Measurements from ENCODE around the gene CNPY2.
A peak's percentile ranks its signal among the peaks of the same experiment; 100 is the strongest.
"Not testable (repeated sequence)": the region's sequence is repeated elsewhere in the genome, so short reads cannot be mapped to it uniquely, and the experiment has no call there.

CNPY2 gene

GRCh38 chr12:56266693-56267442, 48.9 kb downstream of the CNPY2 start, which contains the start of gene COQ10A:
COQ10A (plus strand) TSS chr12:56266942; CDS start chr12:56267119, 177 bp downstream.
- Histone ChIP-seq H3K4me2 (ENCODE audit: low read length) (peak within 1 kb of the TSS; percentile 67), H2AFZ (ENCODE audit: low read depth, low read length) (peak within 1 kb of the TSS; percentile 78), H3K79me2 (ENCODE audit: low read length) (no peaks in the 10 kb centered on the region), H3K4me1 (ENCODE audit: low read length) (peaks cover 5% of the 10 kb centered on the region; the same call in 1 of the 2 replicates), H3K4me3 (ENCODE audit: low read length) (peak within 1 kb of the TSS; percentile 83), H3K9ac (ENCODE audit: low read length) (peak within 1 kb of the TSS; percentile 65), H3K9me3 (ENCODE audit: insufficient read depth, low read length) (no peaks in the 10 kb centered on the region), H3K36me3 (replicated peaks; ENCODE audit: low read depth, low read length) (peaks cover 14% of the 10 kb centered on the region), H3K27me3 (ENCODE audit: low read depth, low read length) (no peaks in the 10 kb centered on the region), H3K27ac (ENCODE audit: low read length) (peak within 1 kb of the TSS; percentile 50), H4K20me1 (ENCODE audit: insufficient read depth, low read length) (no peaks in the 10 kb centered on the region; the same call in 1 of the 2 replicates)
- TF ChIP-seq EZH2phosphoT487 (IDR thresholded peaks at IDR 0.05; ENCODE audit: low read depth), result no peak
- TF ChIP-seq CTCF (IDR thresholded peaks at IDR 0.05; ENCODE audit: low read depth, low read length), result peak; percentile 54

GRCh38 chr12:56266068-56266692, 49.6 kb downstream of the CNPY2 start:
- not testable (repeated sequence) for H4K20me1 ChIP-seq (ENCODE audit: insufficient read depth, low read length); H3K27ac ChIP-seq (ENCODE audit: low read length); H3K79me2 ChIP-seq (ENCODE audit: low read length); H3K27me3 ChIP-seq (ENCODE audit: low read depth, low read length); H3K4me1 ChIP-seq (ENCODE audit: low read length); H3K9me3 ChIP-seq (ENCODE audit: insufficient read depth, low read length)
- Histone ChIP-seq H3K9ac (ENCODE audit: low read length) (peak overlapping the region; percentile 65), H3K36me3 (replicated peaks; ENCODE audit: low read depth, low read length) (peaks cover 13% of the 10 kb centered on the region), H2AFZ (ENCODE audit: low read depth, low read length) (peak overlapping the region; percentile 64), H3K4me3 (ENCODE audit: low read length) (peak overlapping the region; percentile 83), H3K4me2 (ENCODE audit: low read length) (peak overlapping the region; percentile 67)

- H3K9me3 ChIP-seq (ENCODE audit: insufficient read depth, low read length); H3K4me3 ChIP-seq (ENCODE audit: low read length); H3K4me2 ChIP-seq (ENCODE audit: low read length); H3K4me1 ChIP-seq (ENCODE audit: low read length); H3K27me3 ChIP-seq (ENCODE audit: low read depth, low read length); H3K36me3 ChIP-seq (replicated peaks; ENCODE audit: low read depth, low read length); H2AFZ ChIP-seq (ENCODE audit: low read depth, low read length); H3K79me2 ChIP-seq (ENCODE audit: low read length); H4K20me1 ChIP-seq (ENCODE audit: insufficient read depth, low read length); H3K27ac ChIP-seq (ENCODE audit: low read length); H3K9ac ChIP-seq (ENCODE audit: low read length): not testable (repeated sequence)
Measured at GRCh38 chr12:56262955-56263354, 52.8 kb downstream of the CNPY2 start.

GRCh38 chr12:56261503-56262232, 54.1 kb downstream of the CNPY2 start:
- TF ChIP-seq EZH2phosphoT487 (IDR thresholded peaks at IDR 0.05; ENCODE audit: low read depth), result no peak
- no peak for TF ChIP-seq CTCF (IDR thresholded peaks at IDR 0.05; ENCODE audit: low read depth, low read length)
- no peaks in the 10 kb centered on the region for H3K9me3 ChIP-seq (ENCODE audit: insufficient read depth, low read length)
- no peaks in the 10 kb centered on the region for H4K20me1 ChIP-seq (ENCODE audit: insufficient read depth, low read length)
- no peak overlapping the region for H3K4me3 ChIP-seq (ENCODE audit: low read length)
- H3K4me1 ChIP-seq (ENCODE audit: low read length), result peaks cover 10% of the 10 kb centered on the region
- H3K27me3 ChIP-seq (ENCODE audit: low read depth, low read length), result no peaks in the 10 kb centered on the region
- H3K9ac ChIP-seq (ENCODE audit: low read length), result no peak overlapping the region
- H3K79me2 ChIP-seq (ENCODE audit: low read length), result peaks cover 15% of the 10 kb centered on the region
- no peak overlapping the region for H3K27ac ChIP-seq (ENCODE audit: low read length)
- H3K4me2 ChIP-seq (ENCODE audit: low read length), result no peak overlapping the region
- no peak overlapping the region for H2AFZ ChIP-seq (ENCODE audit: low read depth, low read length)
- peaks cover 4% of the 10 kb centered on the region for H3K36me3 ChIP-seq (replicated peaks; ENCODE audit: low read depth, low read length)
